NCI-H82 treated with DMSO at 0.1 percent for 48 hours (cell line): ENCODE measurements around the gene CCNY.

Experiments used
- DNase-seq: peaks from one replicate; lab custom pipeline; 2025; ENCODE audit not compliant: unreplicated experiment; lab: John Stamatoyannopoulos, UW

CCNY gene

GRCh38 chr10:35448687-35449662 lies 112.7 kb downstream of the CCNY start:
- DNase-seq, result no peak

GRCh38 chr10:35449944-35450343 lies 113.6 kb downstream of the CCNY start:
- DNase-seq, result no peak

GRCh38 chr10:35451151-35452016 lies 115.1 kb downstream of the CCNY start:
- DNase-seq, result no peak

- DNase-seq, result no peak
Observed at GRCh38 chr10:35452171-35452570, 115.9 kb downstream of the CCNY start.

- DNase-seq, result no peak
Observed at GRCh38 chr10:35452847-35453246, 116.5 kb downstream of the CCNY start.

DNA sequence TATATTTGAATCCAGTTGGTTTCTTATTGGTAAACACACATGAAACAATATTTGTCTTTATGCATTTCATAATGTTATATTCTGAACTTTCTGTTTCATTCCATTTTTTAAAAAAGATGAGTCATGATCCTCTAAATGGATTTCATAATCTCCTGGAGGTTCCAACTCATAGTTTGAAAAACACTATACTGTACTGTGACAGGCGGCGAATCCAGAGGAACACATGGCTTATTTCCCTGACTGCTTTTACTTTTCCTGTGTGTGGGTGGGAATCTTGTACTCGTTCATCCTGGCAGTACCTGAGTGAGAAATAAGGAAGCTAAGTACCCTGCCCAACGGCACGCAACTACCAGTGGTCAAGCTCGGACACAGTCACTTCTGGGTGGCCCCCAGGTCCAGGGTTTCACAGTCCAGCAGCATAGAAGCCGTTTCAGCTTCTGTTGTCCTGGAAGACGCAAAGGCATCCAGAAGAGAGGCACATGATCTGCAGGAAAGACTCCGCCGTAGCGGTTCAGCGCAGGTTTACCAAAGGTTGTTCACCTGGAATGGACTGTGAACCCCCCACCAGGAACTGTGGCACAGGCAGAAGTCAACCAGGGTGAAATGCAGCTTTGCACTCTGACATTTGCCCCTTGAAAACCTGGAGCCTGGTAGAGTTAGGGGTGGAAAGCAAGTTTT lies 117.7 kb downstream of the CCNY start:
- DNase-seq, result no peak

- no peak for DNase-seq
Observed at GRCh38 chr10:35456153-35456720, 119.9 kb downstream of the CCNY start.

GRCh38 chr10:35456784-35457183 lies 120.5 kb downstream of the CCNY start:
- no peak for DNase-seq

DNA sequence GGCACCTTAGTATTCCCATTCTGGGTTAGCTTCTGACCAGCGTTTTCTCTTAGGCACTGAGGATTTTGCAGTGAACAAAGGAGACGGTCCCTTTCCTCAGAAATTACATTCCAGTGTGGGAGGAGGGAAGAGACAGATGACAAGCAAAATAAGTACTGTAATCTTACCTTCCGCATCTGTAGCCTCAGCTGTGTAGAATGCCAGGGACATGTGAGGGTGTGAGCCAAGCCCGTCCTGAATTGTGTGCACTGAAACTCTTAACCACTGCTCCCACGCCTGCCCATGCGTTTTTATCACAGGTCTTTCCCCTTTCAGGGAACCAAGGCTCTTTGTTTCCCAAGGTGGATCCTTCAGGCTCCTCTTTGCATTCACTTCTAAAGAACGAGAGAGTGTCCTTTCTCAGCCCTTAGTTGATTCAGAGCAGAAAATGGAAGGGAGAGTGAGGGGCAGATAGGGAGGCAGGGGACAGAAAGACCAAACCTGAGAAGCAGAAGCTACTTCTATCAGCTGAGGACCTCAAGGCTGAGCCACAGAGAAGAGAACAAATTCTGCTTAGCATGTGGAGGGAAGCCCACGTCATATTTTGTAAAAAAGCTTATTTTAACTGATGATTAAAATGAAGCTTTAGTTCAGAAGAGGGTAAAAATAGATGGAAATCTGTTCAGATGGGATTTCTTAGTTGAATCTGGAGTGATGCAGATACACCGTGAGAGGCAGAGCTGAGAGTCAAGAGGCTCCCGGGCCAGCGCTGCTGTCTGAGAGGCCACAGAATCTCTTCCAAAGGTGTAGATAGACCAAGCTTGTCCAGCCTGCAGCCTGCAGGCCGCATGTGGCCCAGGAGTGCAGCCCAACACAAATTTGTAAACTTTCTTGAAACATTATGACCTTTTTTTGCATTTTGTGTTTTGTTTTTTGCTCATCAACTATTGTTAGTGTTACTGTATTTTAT lies 122.5 kb downstream of the CCNY start:
- DNase-seq, result no peak

DNA sequence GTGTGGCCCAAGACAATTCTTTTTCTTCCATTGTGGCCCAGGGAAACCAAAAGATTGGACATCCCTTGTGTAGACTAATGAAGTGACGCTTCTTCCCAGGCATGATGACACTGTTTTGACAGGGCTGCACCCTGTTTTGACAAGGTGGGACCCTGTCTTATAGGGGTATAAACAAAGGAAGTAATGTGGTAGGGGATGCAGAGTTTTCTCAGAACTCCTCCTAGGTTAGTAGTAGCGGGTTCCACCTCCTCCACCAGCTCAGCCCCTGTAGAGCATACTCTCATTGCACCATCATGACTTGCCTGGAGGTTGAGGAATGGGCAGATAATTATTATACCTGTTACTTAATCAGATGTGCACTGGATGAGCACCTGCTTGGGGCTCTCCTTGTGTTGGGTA lies 123.1 kb downstream of the CCNY start:
- no peak for DNase-seq

DNA sequence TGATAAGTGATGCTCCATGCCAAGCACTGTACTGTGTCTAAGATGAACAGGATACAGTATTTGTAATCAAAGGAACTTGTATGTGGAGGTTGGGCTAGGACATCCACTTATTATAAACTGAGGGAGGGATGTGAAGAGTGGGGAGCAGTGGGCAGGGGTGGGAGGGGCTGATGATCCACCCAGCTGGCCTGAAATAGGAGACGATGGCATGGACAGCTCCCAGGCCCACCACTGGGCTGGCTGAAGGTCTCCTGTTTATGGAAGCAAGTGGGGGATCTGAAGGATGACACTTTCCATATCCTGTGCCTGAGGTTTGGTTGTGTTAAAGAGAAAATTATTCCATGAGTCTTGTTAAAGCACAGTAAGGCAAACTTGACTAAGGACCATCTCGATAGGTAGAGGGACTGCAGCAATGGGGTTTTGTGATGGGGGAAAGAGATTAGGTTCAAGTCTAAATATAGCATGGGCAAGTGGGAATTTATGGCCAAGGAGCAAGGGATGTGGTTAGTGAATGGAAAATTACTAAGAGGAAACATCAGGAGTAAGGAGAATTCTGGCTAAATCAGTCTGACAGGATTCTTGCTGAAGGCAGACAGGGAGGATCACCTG lies 124.6 kb downstream of the CCNY start:
- no peak for DNase-seq

- no peak for DNase-seq
Observed at GRCh38 chr10:35462491-35462934, 126.2 kb downstream of the CCNY start.

DNA sequence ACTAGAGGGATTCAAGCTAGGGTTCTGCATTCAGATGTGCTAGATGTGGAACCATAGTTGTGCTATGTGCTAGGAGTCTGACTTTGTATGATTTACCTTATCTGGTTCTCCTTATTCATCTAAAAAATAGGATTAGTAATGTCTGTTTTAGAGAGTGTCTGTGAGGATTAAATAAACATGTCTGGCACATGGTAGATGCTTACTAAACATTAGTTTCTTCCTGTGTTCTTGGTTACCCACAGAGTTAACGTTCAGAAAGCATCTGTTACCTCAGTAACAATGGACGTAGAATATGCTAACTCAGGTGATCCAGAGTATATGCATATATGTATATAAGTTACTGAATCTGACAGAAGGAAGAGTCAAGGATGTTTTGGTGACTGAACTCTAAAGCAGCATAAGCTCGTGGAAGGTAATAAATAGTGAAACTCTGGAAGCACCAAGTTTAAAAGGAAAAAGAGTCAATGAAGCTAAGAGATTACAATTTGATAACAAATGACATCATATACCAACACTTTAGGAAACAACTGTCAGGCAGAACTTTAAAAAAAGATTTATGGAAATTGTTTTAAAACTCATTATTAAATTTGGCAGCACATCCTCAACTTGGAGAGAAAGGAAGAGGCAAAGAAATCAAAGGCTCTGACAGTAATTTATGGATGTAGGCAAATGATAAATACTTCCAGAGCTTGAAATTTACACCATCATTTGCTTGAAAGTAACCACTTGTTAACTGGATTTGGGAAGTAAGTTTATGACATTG lies 127.0 kb downstream of the CCNY start:
- DNase-seq, result no peak

- DNase-seq, result peak; percentile 69
Observed at GRCh38 chr10:35463878-35464277, 127.6 kb downstream of the CCNY start.

DNA sequence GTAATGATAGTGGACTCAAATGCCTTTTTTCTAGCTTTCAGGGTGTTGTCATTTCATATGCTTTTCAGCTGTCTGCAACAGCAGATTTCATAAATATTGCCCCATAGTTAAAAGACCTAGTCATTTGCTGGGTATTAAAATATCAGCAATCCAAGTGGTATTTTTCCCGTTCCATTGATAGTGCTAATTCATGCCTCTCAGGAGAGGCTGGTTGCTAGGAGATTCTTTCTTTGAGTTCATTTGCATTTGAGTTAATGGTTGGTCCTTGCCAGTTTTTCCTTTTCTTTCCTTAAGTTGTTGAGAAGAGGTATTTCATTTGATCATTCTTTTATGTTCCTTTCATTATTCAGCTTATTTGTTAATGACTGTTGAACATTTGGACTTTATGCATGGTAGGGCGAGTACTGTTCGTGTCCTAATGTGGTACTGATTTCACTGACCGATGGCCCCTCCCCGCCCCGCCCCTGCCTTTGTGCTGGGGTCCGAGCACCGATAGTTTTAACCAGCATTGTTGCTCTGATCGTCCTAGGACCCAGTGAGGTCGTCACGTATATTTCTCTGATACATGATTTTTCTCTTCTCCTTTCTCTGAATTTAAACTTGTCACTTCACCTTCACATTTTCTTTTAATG lies 128.6 kb downstream of the CCNY start:
- no peak for DNase-seq

DNA sequence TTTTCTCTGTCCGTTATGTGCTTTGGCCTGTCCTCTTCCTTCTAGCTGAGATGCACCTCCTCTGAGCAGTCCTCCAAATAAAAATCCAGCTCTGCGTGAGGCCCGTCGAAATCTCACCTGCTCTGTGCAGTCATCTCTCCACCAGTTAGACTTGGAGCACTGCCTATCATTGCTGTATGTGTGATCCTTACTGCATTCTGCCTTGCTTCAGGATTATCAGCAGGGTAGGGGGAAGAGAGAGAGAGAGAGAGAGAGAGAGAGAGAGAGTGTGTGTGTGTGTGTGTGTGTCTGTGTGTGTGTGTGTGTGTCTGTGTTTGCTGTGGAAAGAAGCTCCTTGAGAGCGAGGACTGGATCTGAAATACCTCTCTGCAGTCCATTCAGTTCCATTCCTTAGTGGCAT lies 129.4 kb downstream of the CCNY start:
- no peak for DNase-seq

GRCh38 chr10:35466170-35466569 lies 129.9 kb downstream of the CCNY start:
- no peak for DNase-seq

DNA sequence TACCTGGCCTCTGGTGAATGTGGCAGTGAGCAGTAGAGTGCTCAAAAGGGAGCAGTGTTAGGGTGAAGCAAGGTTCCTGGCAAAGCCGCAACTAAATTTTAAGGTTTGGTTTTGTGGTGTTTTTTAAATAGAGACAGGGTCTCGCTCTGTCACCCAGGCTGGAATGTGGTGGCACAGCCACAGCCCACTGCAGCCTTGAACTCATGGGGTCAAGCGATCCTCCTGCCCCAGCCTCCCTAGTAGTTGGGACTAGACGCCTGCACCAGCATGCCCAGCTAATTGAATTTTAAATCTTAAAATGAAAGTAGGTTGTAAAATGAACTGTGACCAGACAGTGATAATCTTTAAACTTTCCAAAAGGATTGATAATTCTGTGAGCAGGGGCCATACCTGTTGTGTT lies 130.4 kb downstream of the CCNY start:
- no peak for DNase-seq
